ENCODE results near the gene C1R.

C1R gene

GRCh38 chr12:7073946-7074345, 18.3 kb downstream of the C1R start:
- no peak overlapping the region for H3K4me3 ChIP-seq (ENCODE audit: control insufficient read depth, low read depth, low read length)
- DNase-seq (ENCODE audit: low read depth): no peak

GRCh38 chr12:7072554-7072953, 19.7 kb downstream of the C1R start:
- TF ChIP-seq CTCF (IDR thresholded peaks at IDR 0.05; ENCODE audit: control insufficient read depth, insufficient read depth, low read depth, low read length, missing control alignments): no peak

More at GRCh38 chr12:7073946-7074345, 18.3 kb downstream of the C1R start:
- no peak for TF ChIP-seq CTCF (IDR thresholded peaks at IDR 0.05; ENCODE audit: control insufficient read depth, insufficient read depth, low read depth, low read length, missing control alignments)

GRCh38 chr12:7072035-7072434, 20.2 kb downstream of the C1R start:
- no peak for TF ChIP-seq CTCF (IDR thresholded peaks at IDR 0.05; ENCODE audit: control insufficient read depth, insufficient read depth, low read depth, low read length, missing control alignments)
- no peak overlapping the region for H3K4me3 ChIP-seq (ENCODE audit: control insufficient read depth, low read depth, low read length)
- DNase-seq (ENCODE audit: low read depth): no peak

More at GRCh38 chr12:7072554-7072953, 19.7 kb downstream of the C1R start:
- no peak overlapping the region for H3K4me3 ChIP-seq (ENCODE audit: control insufficient read depth, low read depth, low read length)
- DNase-seq (ENCODE audit: low read depth): no peak

GRCh38 chr12:7069386-7069785, 22.9 kb downstream of the C1R start:
- no peak for TF ChIP-seq CTCF (IDR thresholded peaks at IDR 0.05; ENCODE audit: control insufficient read depth, insufficient read depth, low read depth, low read length, missing control alignments)
- DNase-seq (ENCODE audit: low read depth): no peak
- H3K4me3 ChIP-seq (ENCODE audit: control insufficient read depth, low read depth, low read length): no peak overlapping the region

- no peak overlapping the region for H3K4me3 ChIP-seq (ENCODE audit: control insufficient read depth, low read depth, low read length)
- DNase-seq (ENCODE audit: low read depth): no peak
- TF ChIP-seq CTCF (IDR thresholded peaks at IDR 0.05; ENCODE audit: control insufficient read depth, insufficient read depth, low read depth, low read length, missing control alignments): no peak
Observed at GRCh38 chr12:7068994-7069346, 23.3 kb downstream of the C1R start.

- TF ChIP-seq CTCF (IDR thresholded peaks at IDR 0.05; ENCODE audit: control insufficient read depth, insufficient read depth, low read depth, low read length, missing control alignments): no peak
Observed at GRCh38 chr12:7068240-7068993, 23.8 kb downstream of the C1R start.

More at GRCh38 chr12:7068240-7068993, 23.8 kb downstream of the C1R start:
- no peak overlapping the region for H3K4me3 ChIP-seq (ENCODE audit: control insufficient read depth, low read depth, low read length)
- DNase-seq (ENCODE audit: low read depth): no peak

All from AG09309 (cell line).